HepG2 (cell line): ENCODE measurements around the gene TTLL10.

ENCODE experiments used
- AFF4 ChIP-seq: sonication (generic); formaldehyde crosslinking; IDR thresholded peaks from 2 replicates; pipeline ENCODE4 v1.4.0; 2020; ENCODE audit warnings: missing genetic modification reagents
- ARID2 ChIP-seq: sonication (generic); formaldehyde crosslinking; IDR thresholded peaks from 2 replicates; pipeline ENCODE4 v1.8.1; 2022; ENCODE audit warnings: mild to moderate bottlenecking, missing genetic modification reagents, borderline replicate concordance
- FIP1L1 ChIP-seq: fragments of 200-400 bp; formaldehyde crosslinking; IDR thresholded peaks from 2 replicates; pipeline ENCODE4 v1.6.1; 2018; ENCODE audit warnings: low read depth, mild to moderate bottlenecking, low read length, moderate library complexity, borderline replicate concordance; ENCODE audit not compliant: insufficient read depth
- FOXA1 ChIP-seq, 2 experiments: fragments of 450-650 bp in 1 of 2; sonication (generic) in 1 of 2; formaldehyde crosslinking in 1 of 2; IDR thresholded peaks; 2 replicates each; pipeline versions ENCODE4 v1.4.0 to v1.6.1; 2016 to 2020; ENCODE audit warnings: missing genetic modification reagents in 1 of 2
- MTA3 ChIP-seq: sonication (generic); formaldehyde crosslinking; IDR thresholded peaks from 2 replicates; pipeline ENCODE4 v1.4.0; 2020; ENCODE audit warnings: missing genetic modification reagents
- POLR2A ChIP-seq, 2 experiments: IDR thresholded peaks; 2 replicates each; pipeline ENCODE4 v1.6.1; 2011; ENCODE audit warnings: low read depth in 2 of 2, low read length in 2 of 2, mild to moderate bottlenecking in 1 of 2, moderate library complexity in 1 of 2; ENCODE audit not compliant: insufficient read depth in 1 of 2
- SOX13 ChIP-seq, 3 experiments: fragments of 450-650 bp in 1 of 3; sonication (generic) in 1 of 3; formaldehyde crosslinking in 1 of 3; IDR thresholded peaks in 2 of 3; conservative IDR thresholded peaks in 1 of 3; 2 replicates each; pipeline versions ENCODE4 v1.5.0 to v1.6.1; 2016 to 2020; ENCODE audit warnings: antibody characterized with exemption in 1 of 3, mild to moderate bottlenecking in 1 of 3, missing compliant biosample characterization in 1 of 3, missing genetic modification reagents in 1 of 3, moderate library complexity in 1 of 3
- TEAD3 ChIP-seq: optimal IDR thresholded peaks from 2 replicates; pipeline ENCODE3; 2016; ENCODE audit warnings: borderline replicate concordance
- ZNF549 ChIP-seq: sonication (generic); formaldehyde crosslinking; IDR thresholded peaks from 2 replicates; pipeline ENCODE4 v1.5.0; 2020; ENCODE audit warnings: missing genetic modification reagents
- ZNF574 ChIP-seq: sonication (generic); formaldehyde crosslinking; IDR thresholded peaks from 2 replicates; pipeline ENCODE4 v1.4.0; 2020; ENCODE audit warnings: missing genetic modification reagents
- ZNF589 ChIP-seq: sonication (generic); formaldehyde crosslinking; conservative IDR thresholded peaks from 2 replicates; pipeline ENCODE4 v1.8.0; 2022; ENCODE audit warnings: mild to moderate bottlenecking, moderate library complexity, missing genetic modification reagents
- ZNF790 ChIP-seq: sonication (generic); formaldehyde crosslinking; IDR thresholded peaks from 2 replicates; pipeline ENCODE4 v1.8.0; 2022; ENCODE audit warnings: missing genetic modification reagents, mild to moderate bottlenecking, borderline replicate concordance
- TF ChIP-seq, protein P1 (sequence below): sonication (generic); formaldehyde crosslinking; IDR thresholded peaks from 2 replicates; pipeline ENCODE4 v1.8.0; 2022; ENCODE audit warnings: missing genetic modification reagents, mild to moderate bottlenecking, borderline replicate concordance
- TF ChIP-seq, protein P2 (sequence below), 2 experiments: sonication (generic) in 1 of 2; formaldehyde crosslinking in 1 of 2; IDR thresholded peaks; 2 replicates each; pipeline versions ENCODE4 v1.5.1 to v1.6.1; 2011 to 2020; ENCODE audit warnings: borderline replicate concordance in 1 of 2, low read depth in 1 of 2, low read length in 1 of 2, mild to moderate bottlenecking in 1 of 2, missing genetic modification reagents in 1 of 2, moderate library complexity in 1 of 2

DNA sequence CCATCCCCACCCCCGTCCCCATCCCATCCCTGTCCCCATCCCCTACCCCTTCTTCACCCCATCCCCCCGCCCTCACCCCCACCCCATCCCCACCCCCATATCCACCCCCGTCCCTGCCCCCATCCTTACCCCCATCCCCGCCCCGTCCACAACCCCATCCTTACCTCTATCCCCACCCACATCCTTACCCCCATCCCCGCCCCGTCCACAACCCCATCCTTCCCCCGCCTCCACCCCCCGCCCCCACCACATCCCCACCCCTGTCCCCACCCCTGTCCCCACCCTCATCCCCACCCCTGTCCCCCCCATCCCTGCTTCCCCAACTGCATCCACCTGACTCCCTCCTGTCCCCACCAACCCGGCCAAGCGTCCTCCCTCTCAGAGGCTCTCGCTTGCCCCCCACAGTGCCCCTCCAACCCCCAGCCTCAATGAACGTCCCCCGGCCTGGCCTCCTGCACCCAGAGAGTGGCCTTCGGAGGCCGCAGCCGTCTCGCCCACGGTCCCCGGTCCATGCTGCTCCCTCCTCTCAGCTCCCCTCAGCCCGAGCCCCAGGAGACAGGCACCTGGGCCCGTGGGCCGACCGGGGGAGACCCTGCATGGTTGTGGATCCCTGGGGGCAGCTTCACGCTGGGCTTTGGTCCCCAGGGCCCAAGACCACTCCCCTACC, 32.3 kb upstream of the TTLL10 start:
- TF ChIP-seq POLR2A (IDR thresholded peaks at IDR 0.05; ENCODE audit: insufficient read depth in 1 of 2, low read depth in 2 of 2, low read length in 2 of 2): no peak
- no peak for TF ChIP-seq MTA3 (CRISPR knock-in tag)
- TF ChIP-seq AFF4: no peak
- no peak for TF ChIP-seq TEAD3 (CRISPR knock-in tag)
- TF ChIP-seq ZNF574: no peak
- TF ChIP-seq, protein P1, sequence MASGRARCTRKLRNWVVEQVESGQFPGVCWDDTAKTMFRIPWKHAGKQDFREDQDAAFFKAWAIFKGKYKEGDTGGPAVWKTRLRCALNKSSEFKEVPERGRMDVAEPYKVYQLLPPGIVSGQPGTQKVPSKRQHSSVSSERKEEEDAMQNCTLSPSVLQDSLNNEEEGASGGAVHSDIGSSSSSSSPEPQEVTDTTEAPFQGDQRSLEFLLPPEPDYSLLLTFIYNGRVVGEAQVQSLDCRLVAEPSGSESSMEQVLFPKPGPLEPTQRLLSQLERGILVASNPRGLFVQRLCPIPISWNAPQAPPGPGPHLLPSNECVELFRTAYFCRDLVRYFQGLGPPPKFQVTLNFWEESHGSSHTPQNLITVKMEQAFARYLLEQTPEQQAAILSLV (CRISPR knock-in tag): no peak
- TF ChIP-seq FIP1L1: no peak
- TF ChIP-seq, protein P2, sequence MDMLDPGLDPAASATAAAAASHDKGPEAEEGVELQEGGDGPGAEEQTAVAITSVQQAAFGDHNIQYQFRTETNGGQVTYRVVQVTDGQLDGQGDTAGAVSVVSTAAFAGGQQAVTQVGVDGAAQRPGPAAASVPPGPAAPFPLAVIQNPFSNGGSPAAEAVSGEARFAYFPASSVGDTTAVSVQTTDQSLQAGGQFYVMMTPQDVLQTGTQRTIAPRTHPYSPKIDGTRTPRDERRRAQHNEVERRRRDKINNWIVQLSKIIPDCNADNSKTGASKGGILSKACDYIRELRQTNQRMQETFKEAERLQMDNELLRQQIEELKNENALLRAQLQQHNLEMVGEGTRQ (IDR thresholded peaks at IDR 0.05; ENCODE audit: low read depth, low read length): no peak
- TF ChIP-seq, protein P2 (CRISPR knock-in tag; IDR thresholded peaks at IDR 0.05; ENCODE audit: borderline replicate concordance): no peak
- no peak for TF ChIP-seq SOX13 (IDR thresholded peaks at IDR 0.05)
- no peak for TF ChIP-seq SOX13 (CRISPR knock-in tag; conservative IDR thresholded peaks at IDR 0.05 in 1 of 2, IDR thresholded peaks at IDR 0.05 in 1 of 2)
- no peak for TF ChIP-seq ZNF790
- no peak for TF ChIP-seq ARID2 (CRISPR knock-in tag)
- TF ChIP-seq FOXA1 (IDR thresholded peaks at IDR 0.05): no peak
- TF ChIP-seq FOXA1 (CRISPR knock-in tag; IDR thresholded peaks at IDR 0.05): no peak
- no peak for TF ChIP-seq ZNF589 (CRISPR knock-in tag)
- TF ChIP-seq ZNF549: no peak
